Esophagus muscularis mucosa (tissue), 4 donors: ENCODE data around the gene IL11RA. TPM values are rescaled to one million over a fixed set of nuclear protein-coding genes. Genes with fewer than 3 reads are reported as not detected.

Experiments
- DNase-seq: peaks from one replicate; pipeline ENCODE4 v3.0.0-alpha.2; 2017; ENCODE audit errors: extremely low spot score
- H3K27ac ChIP-seq, 4 donors: fragments of 200-600 bp; sonication (generic); replicated peaks in 1 of 4; 1 replicate in 3 of 4; 2 replicates in 1 of 4; pipeline ENCODE4 v1.5.1; 2016 to 2019; ENCODE audit warnings: mild to moderate bottlenecking in 1 of 4
- H3K27me3 ChIP-seq, 4 donors: fragments of 200-600 bp; sonication (generic); one replicate each; pipeline versions ENCODE4 v1.5.1 to v1.6.0; 2016 to 2019
- H3K36me3 ChIP-seq, 4 donors: fragments of 200-600 bp; sonication (generic); one replicate each; pipeline ENCODE4 v1.5.1; 2016 to 2019
- H3K4me1 ChIP-seq, 4 donors: fragments of 200-600 bp; sonication (generic); one replicate each; pipeline ENCODE4 v1.5.1; 2016 to 2019
- H3K4me3 ChIP-seq, 4 donors: fragments of 200-600 bp; sonication (generic); 1 replicate in 2 of 4; 2 replicates in 2 of 4; pipeline ENCODE4 v1.5.1; 2016 to 2019; ENCODE audit warnings: mild to moderate bottlenecking in 4 of 4, moderate library complexity in 1 of 4
- H3K9me3 ChIP-seq, 4 donors: fragments of 200-600 bp; sonication (generic); 1 replicate in 3 of 4; 2 replicates in 1 of 4; pipeline ENCODE4 v1.5.1; 2016 to 2019
- EP300 ChIP-seq: sonication (generic); formaldehyde crosslinking; IDR thresholded peaks from one replicate; pipeline ENCODE4 v1.6.1; 2017; ENCODE audit warnings: antibody characterized with exemption
- POLR2A ChIP-seq: fragments of 450-650 bp; IDR thresholded peaks from one replicate; pipeline ENCODE4 v1.6.1; 2017; ENCODE audit warnings: antibody characterized with exemption, moderate library complexity, mild to moderate bottlenecking, low read depth
- POLR2AphosphoS5 ChIP-seq, 2 donors: sonication (generic); formaldehyde crosslinking; IDR thresholded peaks; one replicate each; pipeline ENCODE4 v1.6.1; 2017; ENCODE audit warnings: antibody characterized with exemption in 2 of 2
- whole genome bisulfite sequencing: methylation state at CpG from one replicate; pipeline ENCODE4 v1.1.5; 2018; 5-methylcytosine and 5-hydroxymethylcytosine counted together
- intact Hi-C: fragments of 100-400 bp; cut with DNase I; formaldehyde crosslinking; loops from one replicate; pipeline ENCODE4 v1.15.1; 2023
- total RNA-seq, 4 donors: library from RNA; depleted of rRNA; stranded (reverse); fragments of >200 nt; gene quantifications; one replicate each; pipeline versions ENCODE4 v1.1.0 to v1.2.1, GENCODE V29; 2016
- TF ChIP-seq, protein P1 (sequence below), 3 experiments: fragments of 200-600 bp in 2 of 3; fragments of 450-650 bp in 1 of 3; sonication (generic) in 2 of 3; IDR thresholded peaks; one replicate each; pipeline ENCODE4 v1.5.1; 2017 to 2019; ENCODE audit warnings: antibody characterized with exemption in 3 of 3, mild to moderate bottlenecking in 2 of 3, moderate library complexity in 1 of 3

Gene IL11RA
- total RNA-seq, 4 donors from 2014 or later, result 33.0 to 40.2 (median 33.9) TPM

DNA sequence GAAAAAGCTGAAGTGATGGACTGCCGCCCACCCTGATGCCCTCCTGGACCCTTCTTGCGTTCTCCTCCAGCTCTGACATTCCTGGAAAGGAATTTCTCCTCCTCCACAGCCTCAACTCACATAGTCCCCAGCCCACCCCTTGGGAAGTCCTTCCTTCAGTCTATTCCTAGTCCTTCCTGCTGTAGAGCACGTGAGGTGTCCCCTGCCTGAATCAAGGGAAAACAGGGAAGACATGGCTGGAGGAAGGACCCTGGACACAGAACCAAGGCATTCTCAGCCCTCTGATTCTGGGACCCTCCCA lies 26.8 kb upstream of the IL11RA start:
- intact Hi-C loops, result no loop called here
- Histone ChIP-seq H3K4me1 (peaks cover 18 to 45% (median 36%) of the 10 kb centered on the region in 4 donors), H3K4me3 (no peak overlapping the region), H3K36me3 (no peaks in the 10 kb centered on the region), H3K9me3 (no peaks in the 10 kb centered on the region), H3K27ac (no peak overlapping the region), H3K27me3 (peaks cover 0 to 86% (median 66%) of the 10 kb centered on the region in 4 donors)
- no peak for TF ChIP-seq POLR2AphosphoS5 (IDR thresholded peaks at IDR 0.05)
- TF ChIP-seq, protein P1, sequence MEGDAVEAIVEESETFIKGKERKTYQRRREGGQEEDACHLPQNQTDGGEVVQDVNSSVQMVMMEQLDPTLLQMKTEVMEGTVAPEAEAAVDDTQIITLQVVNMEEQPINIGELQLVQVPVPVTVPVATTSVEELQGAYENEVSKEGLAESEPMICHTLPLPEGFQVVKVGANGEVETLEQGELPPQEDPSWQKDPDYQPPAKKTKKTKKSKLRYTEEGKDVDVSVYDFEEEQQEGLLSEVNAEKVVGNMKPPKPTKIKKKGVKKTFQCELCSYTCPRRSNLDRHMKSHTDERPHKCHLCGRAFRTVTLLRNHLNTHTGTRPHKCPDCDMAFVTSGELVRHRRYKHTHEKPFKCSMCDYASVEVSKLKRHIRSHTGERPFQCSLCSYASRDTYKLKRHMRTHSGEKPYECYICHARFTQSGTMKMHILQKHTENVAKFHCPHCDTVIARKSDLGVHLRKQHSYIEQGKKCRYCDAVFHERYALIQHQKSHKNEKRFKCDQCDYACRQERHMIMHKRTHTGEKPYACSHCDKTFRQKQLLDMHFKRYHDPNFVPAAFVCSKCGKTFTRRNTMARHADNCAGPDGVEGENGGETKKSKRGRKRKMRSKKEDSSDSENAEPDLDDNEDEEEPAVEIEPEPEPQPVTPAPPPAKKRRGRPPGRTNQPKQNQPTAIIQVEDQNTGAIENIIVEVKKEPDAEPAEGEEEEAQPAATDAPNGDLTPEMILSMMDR (IDR thresholded peaks at IDR 0.05), result no peak
- no peak for TF ChIP-seq POLR2A
- TF ChIP-seq EP300, result no peak
- WGBS, result 75% methylated on average over 3 of the region's 3 CpGs
- no peak for DNase-seq

DNA sequence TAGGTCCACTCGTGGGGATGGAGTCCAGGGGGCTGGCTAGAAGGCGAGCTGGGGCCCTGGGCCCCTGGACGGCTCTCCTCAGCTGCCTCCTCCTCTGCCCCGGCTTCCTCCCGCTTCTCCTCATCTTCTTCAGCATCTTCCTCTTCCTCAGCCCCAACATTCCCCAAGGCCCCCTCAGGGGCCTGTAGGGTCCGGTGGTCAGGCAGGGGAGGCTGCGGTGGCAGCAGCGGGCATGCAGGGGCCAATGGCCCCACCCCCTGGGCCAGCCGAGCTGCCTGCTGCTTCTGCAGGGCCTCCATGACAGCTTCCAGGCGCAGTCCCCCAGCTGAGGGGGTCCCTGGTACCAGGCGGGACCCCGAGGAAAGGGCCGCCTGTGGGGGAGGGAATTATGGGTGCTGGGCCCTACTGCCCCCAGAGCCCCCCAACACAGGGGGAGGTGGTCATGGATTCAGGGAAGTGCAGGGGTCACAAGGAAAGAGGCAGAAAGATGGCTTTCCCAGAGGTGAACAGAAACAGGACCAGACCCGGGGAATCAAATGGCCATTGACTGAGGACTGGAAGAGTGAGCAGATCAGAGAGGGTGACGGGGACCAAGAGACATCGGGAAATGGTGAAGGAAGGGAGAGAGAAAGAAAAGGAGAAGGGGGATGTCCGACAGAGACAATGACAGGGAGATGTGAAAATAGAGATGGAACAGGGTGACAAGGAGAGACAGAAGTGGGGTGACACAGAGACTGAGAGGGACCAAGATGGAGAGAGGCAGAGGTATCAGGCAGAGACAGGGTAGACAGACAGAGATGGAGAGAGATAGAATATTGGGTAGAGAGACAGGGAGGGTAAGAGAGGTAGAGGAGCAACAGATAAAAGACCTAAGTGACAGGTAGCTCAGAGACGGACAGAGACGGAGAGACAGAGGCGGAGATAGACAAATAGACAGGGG lies 24.0 kb upstream of the IL11RA start:
- H3K27me3 ChIP-seq, result peaks cover 0 to 77% (median 60%) of the 10 kb centered on the region in 4 donors

GRCh38 chr9:34628656-34629490 lies 23.1 kb upstream of the IL11RA start, which contains the start of gene ARID3C:
TSS of gene ARID3C (minus strand) at chr9:34629066. CDS start at chr9:34628014, 1,052 bp downstream.
- no peak for DNase-seq

More for the DNA sequence above, 24.0 kb upstream of the IL11RA start:
- intact Hi-C loops, result no loop called here
- TF ChIP-seq POLR2AphosphoS5 (IDR thresholded peaks at IDR 0.05), result no peak
- no peak for TF ChIP-seq EP300
- no peak for TF ChIP-seq POLR2A
- TF ChIP-seq, protein P1 (IDR thresholded peaks at IDR 0.05), result no peak
- WGBS, result 46% methylated on average over 19 of the region's 20 CpGs
- peak overlapping the region; percentile 47 to 64 (median 52) for H3K4me3 ChIP-seq
- DNase-seq, result no peak
- no peaks in the 10 kb centered on the region for H3K9me3 ChIP-seq
- no peaks in the 10 kb centered on the region for H3K36me3 ChIP-seq
- H3K27ac ChIP-seq, result no peak overlapping the region
- H3K4me1 ChIP-seq, result peaks cover 14 to 38% (median 29%) of the 10 kb centered on the region in 4 donors

GRCh38 chr9:34629491-34629808 lies 22.5 kb upstream of the IL11RA start:
- H3K9me3 ChIP-seq, result no peaks in the 10 kb centered on the region
- no peak for DNase-seq
- no peaks in the 10 kb centered on the region for H3K36me3 ChIP-seq
- H3K4me3 ChIP-seq, result peak overlapping the region in 3 of 4 donors; percentile 47 to 64 (median 56)
- peaks cover 0 to 62% (median 45%) of the 10 kb centered on the region in 4 donors for H3K27me3 ChIP-seq
- peaks cover 6 to 27% (median 25%) of the 10 kb centered on the region in 4 donors for H3K4me1 ChIP-seq
- TF ChIP-seq, protein P1 (IDR thresholded peaks at IDR 0.05), result no peak
- TF ChIP-seq POLR2AphosphoS5 (IDR thresholded peaks at IDR 0.05) (no peak), EP300 (no peak), POLR2A (no peak)
- intact Hi-C loops, result no loop called here
- H3K27ac ChIP-seq, result no peak overlapping the region
- WGBS, result 42% methylated on average over 5 of the region's 5 CpGs

More at GRCh38 chr9:34628656-34629490, 23.1 kb upstream of the IL11RA start, which contains the start of gene ARID3C:
- H3K4me3 ChIP-seq, result peak within 1 kb of the TSS; percentile 47 to 64 (median 52)
- intact Hi-C loops, result no loop called here
- TF ChIP-seq POLR2AphosphoS5 (IDR thresholded peaks at IDR 0.05), result no peak
- TF ChIP-seq, protein P1 (IDR thresholded peaks at IDR 0.05), result no peak
- no peak for TF ChIP-seq EP300
- no peak for TF ChIP-seq POLR2A
- peaks cover 0 to 68% (median 51%) of the 10 kb centered on the region in 4 donors for H3K27me3 ChIP-seq
- no peaks in the 10 kb centered on the region for H3K36me3 ChIP-seq
- peaks cover 9 to 29% (median 24%) of the 10 kb centered on the region in 4 donors for H3K4me1 ChIP-seq
- H3K9me3 ChIP-seq, result no peaks in the 10 kb centered on the region
- H3K27ac ChIP-seq, result no peak within 1 kb of the TSS
- 3% methylated on average over 32 of the region's 69 CpGs for WGBS
